Testis (tissue), 3 donors: ENCODE results near the gene SCN4B. TPM values are rescaled to one million over a fixed set of nuclear protein-coding genes. Genes with fewer than 3 reads are reported as not detected.
A peak's percentile ranks its signal among the peaks of the same experiment; 100 is the strongest.

Experiments
- DNase-seq: peaks from one replicate; pipeline ENCODE4 v3.0.0-alpha.2; 2019
- H3K27ac ChIP-seq, 2 donors: fragments of 200-600 bp; sonication (generic); one replicate each; pipeline ENCODE4 v1.5.1; 2019
- H3K27me3 ChIP-seq: fragments of 200-600 bp; sonication (generic); one replicate; pipeline ENCODE4 v1.5.1; 2019
- H3K36me3 ChIP-seq: fragments of 200-600 bp; sonication (generic); one replicate; pipeline ENCODE4 v1.5.1; 2017; ENCODE audit warnings: low read depth; ENCODE audit errors: missing control alignments
- H3K4me1 ChIP-seq: fragments of 200-600 bp; sonication (generic); one replicate; pipeline ENCODE4 v1.5.1; 2019
- H3K4me3 ChIP-seq, 2 donors: fragments of 200-600 bp; sonication (generic); one replicate each; pipeline ENCODE4 v1.5.1; 2017 to 2019
- H3K9me3 ChIP-seq: fragments of 200-600 bp; sonication (generic); one replicate; pipeline ENCODE4 v1.5.1; 2017
- CTCF ChIP-seq, 3 experiments: fragments of 450-650 bp in 2 of 3; fragments of 200-600 bp in 1 of 3; sonication (generic) in 1 of 3; IDR thresholded peaks; one replicate each; pipeline ENCODE4 v1.5.1; 2016 to 2019; ENCODE audit warnings: antibody characterized with exemption in 3 of 3, mild to moderate bottlenecking in 2 of 3, moderate library complexity in 1 of 3
- POLR2A ChIP-seq: fragments of 450-650 bp; IDR thresholded peaks from one replicate; pipeline ENCODE4 v1.6.1; 2017; ENCODE audit warnings: antibody characterized with exemption, mild to moderate bottlenecking, moderate library complexity
- WGBS, 2 donors: methylation state at CpG; one replicate each; pipeline ENCODE4 v1.1.5; 2018; 5-methylcytosine and 5-hydroxymethylcytosine counted together
- intact Hi-C: fragments of 100-400 bp; cut with DNase I; formaldehyde crosslinking; loops from one replicate; pipeline ENCODE4 v1.15.1; 2023; ENCODE audit warnings: low total_unique reads
- polyA plus RNA-seq: library from polyadenylated mRNA; stranded (reverse); fragments of 350-450 nt; fragmentation: Illumina TruSeq; extraction: RNeasy Lipid Tissue Mini Kit (QIAGEN cat#74804); gene quantifications from one replicate; pipeline ENCODE4 v1.2.3, GENCODE V29; 2014; ENCODE audit warnings: low read depth, low replicate concordance; ENCODE audit not compliant: insufficient read depth
- total RNA-seq, 2 donors: library from RNA; depleted of rRNA; stranded (reverse); fragments of >200 nt; gene quantifications; one replicate each; pipeline ENCODE4 v1.2.3, GENCODE V29; 2016

SCN4B gene
- total and polyA plus RNA-seq, 3 donors from 2014 or later = 1.9 to 4.9 (median 2.0) TPM

GRCh38 chr11:118153516-118153915, 893 bp upstream of the SCN4B start:
- Histone ChIP-seq H3K9me3 (no peaks in the 10 kb centered on the region), H3K4me1 (peaks cover 13% of the 10 kb centered on the region), H3K36me3 (no peaks in the 10 kb centered on the region), H3K27ac (no peak overlapping the region), H3K27me3 (no peaks in the 10 kb centered on the region), H3K4me3 (peak overlapping the region; percentile 39 to 64)
- no peak for DNase-seq
- intact Hi-C loops = no loop called here
- TF ChIP-seq POLR2A (no peak), CTCF (IDR thresholded peaks at IDR 0.05) (no peak)
- WGBS, 2 donors = 34 to 40% methylated on average over 11 to 16 of the region's 16 CpGs

GRCh38 chr11:118152020-118152551, 537 bp downstream of the SCN4B start:
- no peaks in the 10 kb centered on the region for H3K9me3 ChIP-seq
- no peaks in the 10 kb centered on the region for H3K36me3 ChIP-seq
- WGBS, 2 donors = 15 to 18% methylated on average over 10 to 16 of the region's 16 CpGs
- H3K4me1 ChIP-seq = peaks cover 13% of the 10 kb centered on the region
- H3K27ac ChIP-seq = no peak overlapping the region
- TF ChIP-seq CTCF (IDR thresholded peaks at IDR 0.05) = no peak
- no peak for TF ChIP-seq POLR2A
- peak overlapping the region in 1 of 2 donors; percentile 64 for H3K4me3 ChIP-seq
- intact Hi-C loops = no loop called here
- no peak for DNase-seq
- H3K27me3 ChIP-seq = no peaks in the 10 kb centered on the region

- no peak overlapping the region for H3K4me3 ChIP-seq
- no peaks in the 10 kb centered on the region for H3K36me3 ChIP-seq
- H3K27me3 ChIP-seq = no peaks in the 10 kb centered on the region
- peaks cover 11% of the 10 kb centered on the region for H3K4me1 ChIP-seq
- no peak for DNase-seq
- 60 to 64% methylated on average over 5 of the region's 5 CpGs for WGBS, 2 donors
- no peaks in the 10 kb centered on the region for H3K9me3 ChIP-seq
- intact Hi-C loops = no loop called here
- H3K27ac ChIP-seq = no peak overlapping the region
- TF ChIP-seq CTCF (IDR thresholded peaks at IDR 0.05) (no peak), POLR2A (no peak)
Measured at GRCh38 chr11:118151431-118151830, 1.2 kb downstream of the SCN4B start.

GRCh38 chr11:118149493-118149892, 3.1 kb downstream of the SCN4B start:
- Histone ChIP-seq H3K4me1 (peaks cover 22% of the 10 kb centered on the region), H3K27me3 (no peaks in the 10 kb centered on the region), H3K4me3 (no peak overlapping the region), H3K9me3 (no peaks in the 10 kb centered on the region), H3K36me3 (no peaks in the 10 kb centered on the region), H3K27ac (no peak overlapping the region)
- TF ChIP-seq CTCF (IDR thresholded peaks at IDR 0.05) = no peak
- no peak for TF ChIP-seq POLR2A
- WGBS, 2 donors = 88 to 100% methylated on average over 1 of the region's 1 CpG
- intact Hi-C loops = no loop called here
- DNase-seq = no peak

GRCh38 chr11:118148856-118149255, 3.8 kb downstream of the SCN4B start:
- Histone ChIP-seq H3K4me3 (no peak overlapping the region), H3K27me3 (no peaks in the 10 kb centered on the region), H3K27ac (no peak overlapping the region), H3K4me1 (peaks cover 22% of the 10 kb centered on the region), H3K36me3 (no peaks in the 10 kb centered on the region), H3K9me3 (no peaks in the 10 kb centered on the region)
- DNase-seq = peak; percentile 56
- intact Hi-C loops = no loop called here
- 72 to 91% methylated on average over 2 of the region's 2 CpGs for WGBS, 2 donors
- TF ChIP-seq POLR2A = no peak
- TF ChIP-seq CTCF (IDR thresholded peaks at IDR 0.05) = no peak
